Upper lobe of left lung (tissue), 6 donors: ENCODE results near the gene CHSY3. TPM values are rescaled to one million over a fixed set of nuclear protein-coding genes. Genes with fewer than 3 reads are reported as not detected.

Experiments
- ATAC-seq, 2 donors: fragments of 200-7000 bp; cut with Tn5 transposase; one replicate each; pipeline ENCODE4 v1.9.1; 2022; ENCODE audit warnings: mild to moderate bottlenecking in 2 of 2, moderate library complexity in 2 of 2; ENCODE audit not compliant: low FRiP score in 2 of 2
- DNase-seq, 2 donors: peaks; one replicate each; pipeline ENCODE4 v3.0.0-alpha.2; 2019 to 2020
- H3K27ac ChIP-seq, 4 donors: fragments of 200-600 bp; sonication (generic); one replicate each; pipeline ENCODE4 v1.5.1; 2016 to 2019
- H3K27me3 ChIP-seq, 4 donors: fragments of 200-600 bp; sonication (generic); one replicate each; pipeline ENCODE4 v1.5.1; 2017 to 2019
- H3K36me3 ChIP-seq, 4 donors: fragments of 200-600 bp; sonication (generic); one replicate each; pipeline ENCODE4 v1.5.1; 2016 to 2019
- H3K4me1 ChIP-seq, 4 donors: fragments of 200-600 bp; sonication (generic); one replicate each; pipeline ENCODE4 v1.5.1; 2018 to 2019
- H3K4me3 ChIP-seq, 4 donors: fragments of 200-600 bp; sonication (generic); one replicate each; pipeline ENCODE4 v1.5.1; 2017 to 2019; ENCODE audit warnings: mild to moderate bottlenecking in 2 of 4, moderate library complexity in 1 of 4
- H3K9me3 ChIP-seq, 4 donors: fragments of 200-600 bp; sonication (generic); one replicate each; pipeline ENCODE4 v1.5.1; 2018 to 2019
- EP300 ChIP-seq, 4 donors: sonication (generic); formaldehyde crosslinking; IDR thresholded peaks; one replicate each; pipeline ENCODE4 v1.5.1; 2017; ENCODE audit warnings: antibody characterized with exemption in 4 of 4, control low read depth in 2 of 4
- POLR2A ChIP-seq, 4 donors: fragments of 450-650 bp; IDR thresholded peaks; one replicate each; pipeline ENCODE4 v1.5.1; 2016 to 2017; ENCODE audit warnings: antibody characterized with exemption in 4 of 4, mild to moderate bottlenecking in 2 of 4
- POLR2AphosphoS5 ChIP-seq, 2 donors: sonication (generic); formaldehyde crosslinking; IDR thresholded peaks; one replicate each; pipeline ENCODE4 v1.5.1; 2017; ENCODE audit warnings: antibody characterized with exemption in 2 of 2
- WGBS, 2 donors: methylation state at CpG; one replicate each; pipeline ENCODE4 v1.1.5; 2017 to 2018; 5-methylcytosine and 5-hydroxymethylcytosine counted together
- total RNA-seq, 6 donors: library from RNA; depleted of rRNA in 4 of 6; stranded (reverse); fragments of >200 nt in 4 of 6; gene quantifications; one replicate each; pipeline versions ENCODE4 v1.1.0 to v1.2.1, GENCODE V29; 2016 to 2021
- TF ChIP-seq, protein P1 (sequence below), 6 experiments: fragments of 450-650 bp in 4 of 6; fragments of 200-600 bp in 2 of 6; sonication (generic) in 2 of 6; IDR thresholded peaks; one replicate each; pipeline ENCODE4 v1.5.1; 2016 to 2019; ENCODE audit warnings: antibody characterized with exemption in 6 of 6
- donor health status: DM: no; HTN: no; CAD: no; lungs with moderate emphysema.
- donor health status: DM: no; HTN: yes; CAD: no; lungs with severe emphysema.

The CHSY3 gene
- total RNA-seq, 6 donors from 2014 or later: 3.1 to 7.5 (median 6.3) TPM

DNA sequence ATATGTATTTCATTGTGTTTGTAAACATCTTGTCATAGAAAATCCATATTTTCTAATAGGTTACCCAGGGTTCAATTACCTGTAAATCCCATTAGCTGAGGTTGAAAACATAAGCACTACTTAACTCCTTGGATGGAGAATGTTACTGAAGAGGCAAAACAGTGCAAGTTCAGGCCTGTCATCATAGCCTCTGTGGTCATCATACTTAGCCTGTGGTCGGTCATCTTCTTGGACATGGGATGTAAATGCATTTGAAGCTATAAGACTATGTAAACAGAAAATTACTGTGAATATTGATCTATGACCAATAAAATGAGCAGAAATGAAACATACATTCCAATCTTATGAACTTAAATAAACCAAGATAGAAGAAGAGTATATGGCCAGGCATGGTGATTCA, 164.7 kb downstream of the CHSY3 start:
- H3K4me1 ChIP-seq: peaks cover 0 to 3% (median 0%) of the 10 kb centered on the region in 4 donors
- ATAC-seq (no peak), DNase-seq (no peak)
- TF ChIP-seq POLR2AphosphoS5 (IDR thresholded peaks at IDR 0.05) (no peak), POLR2A (IDR thresholded peaks at IDR 0.05) (no peak), EP300 (IDR thresholded peaks at IDR 0.05) (no peak)
- TF ChIP-seq, protein P1, sequence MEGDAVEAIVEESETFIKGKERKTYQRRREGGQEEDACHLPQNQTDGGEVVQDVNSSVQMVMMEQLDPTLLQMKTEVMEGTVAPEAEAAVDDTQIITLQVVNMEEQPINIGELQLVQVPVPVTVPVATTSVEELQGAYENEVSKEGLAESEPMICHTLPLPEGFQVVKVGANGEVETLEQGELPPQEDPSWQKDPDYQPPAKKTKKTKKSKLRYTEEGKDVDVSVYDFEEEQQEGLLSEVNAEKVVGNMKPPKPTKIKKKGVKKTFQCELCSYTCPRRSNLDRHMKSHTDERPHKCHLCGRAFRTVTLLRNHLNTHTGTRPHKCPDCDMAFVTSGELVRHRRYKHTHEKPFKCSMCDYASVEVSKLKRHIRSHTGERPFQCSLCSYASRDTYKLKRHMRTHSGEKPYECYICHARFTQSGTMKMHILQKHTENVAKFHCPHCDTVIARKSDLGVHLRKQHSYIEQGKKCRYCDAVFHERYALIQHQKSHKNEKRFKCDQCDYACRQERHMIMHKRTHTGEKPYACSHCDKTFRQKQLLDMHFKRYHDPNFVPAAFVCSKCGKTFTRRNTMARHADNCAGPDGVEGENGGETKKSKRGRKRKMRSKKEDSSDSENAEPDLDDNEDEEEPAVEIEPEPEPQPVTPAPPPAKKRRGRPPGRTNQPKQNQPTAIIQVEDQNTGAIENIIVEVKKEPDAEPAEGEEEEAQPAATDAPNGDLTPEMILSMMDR (IDR thresholded peaks at IDR 0.05): no peak
- H3K27ac ChIP-seq: no peak overlapping the region
- H3K4me3 ChIP-seq: no peak overlapping the region
- no peaks in the 10 kb centered on the region for H3K36me3 ChIP-seq
- H3K9me3 ChIP-seq: no peaks in the 10 kb centered on the region
- WGBS, 2 donors: 92 to 97% methylated on average over 1 of the region's 1 CpG
- no peaks in the 10 kb centered on the region for H3K27me3 ChIP-seq

DNA sequence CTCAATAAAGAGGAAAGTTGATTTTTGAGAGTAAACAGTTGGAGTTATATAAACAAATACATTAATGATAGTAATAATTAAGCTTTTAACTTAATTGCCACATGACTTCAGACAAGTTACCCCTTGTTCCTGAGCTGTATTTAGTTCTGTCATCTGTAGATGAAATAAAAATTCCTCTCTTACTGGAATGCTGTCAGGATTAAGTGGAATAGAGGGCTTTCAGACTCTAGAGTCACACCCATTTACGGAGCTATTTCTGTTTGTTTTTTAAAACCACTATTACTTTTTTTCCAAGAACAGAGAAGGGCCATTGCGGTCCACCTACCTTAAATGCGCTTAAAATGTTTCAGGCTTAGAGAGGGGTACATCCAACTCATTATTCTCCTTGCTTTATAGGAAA, 170.6 kb downstream of the CHSY3 start:
- H3K4me3 ChIP-seq: no peak overlapping the region
- H3K9me3 ChIP-seq: no peaks in the 10 kb centered on the region
- no peak overlapping the region for H3K27ac ChIP-seq
- 64 to 81% methylated on average over 3 of the region's 3 CpGs for WGBS, 2 donors
- no peak for ATAC-seq
- H3K36me3 ChIP-seq: no peaks in the 10 kb centered on the region
- H3K4me1 ChIP-seq: no peaks in the 10 kb centered on the region
- TF ChIP-seq EP300 (IDR thresholded peaks at IDR 0.05) (no peak), POLR2AphosphoS5 (IDR thresholded peaks at IDR 0.05) (no peak), POLR2A (IDR thresholded peaks at IDR 0.05) (no peak)
- TF ChIP-seq, protein P1 (IDR thresholded peaks at IDR 0.05): no peak
- H3K27me3 ChIP-seq: no peaks in the 10 kb centered on the region
- no peak for DNase-seq

DNA sequence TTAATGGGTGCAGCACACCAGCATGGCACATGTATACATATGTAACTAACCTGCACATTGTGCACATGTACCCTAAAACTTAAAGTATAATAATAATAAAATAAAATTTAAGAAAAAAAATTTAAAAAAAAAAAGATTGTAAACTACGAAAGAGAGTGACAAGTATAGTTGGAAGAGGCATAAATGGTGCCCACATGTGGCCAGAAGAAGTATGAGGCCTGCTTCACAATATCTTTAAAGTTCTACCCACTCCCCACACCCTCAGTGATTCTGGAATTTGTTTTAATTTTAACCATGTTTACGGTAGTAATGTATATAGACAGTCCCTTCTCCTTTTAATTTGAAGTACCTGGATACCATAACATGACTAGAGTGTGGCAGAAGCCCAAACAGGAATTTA, 172.7 kb downstream of the CHSY3 start:
- 87 to 88% methylated on average over 2 of the region's 2 CpGs for WGBS, 2 donors
- ATAC-seq (no peak), DNase-seq (no peak)
- H3K9me3 ChIP-seq: no peaks in the 10 kb centered on the region
- TF ChIP-seq, protein P1 (IDR thresholded peaks at IDR 0.05): no peak
- TF ChIP-seq EP300 (IDR thresholded peaks at IDR 0.05) (no peak), POLR2A (IDR thresholded peaks at IDR 0.05) (no peak), POLR2AphosphoS5 (IDR thresholded peaks at IDR 0.05) (no peak)
- no peak overlapping the region for H3K4me3 ChIP-seq
- H3K4me1 ChIP-seq: no peaks in the 10 kb centered on the region
- H3K27me3 ChIP-seq: no peaks in the 10 kb centered on the region
- H3K36me3 ChIP-seq: no peaks in the 10 kb centered on the region
- no peak overlapping the region for H3K27ac ChIP-seq

DNA sequence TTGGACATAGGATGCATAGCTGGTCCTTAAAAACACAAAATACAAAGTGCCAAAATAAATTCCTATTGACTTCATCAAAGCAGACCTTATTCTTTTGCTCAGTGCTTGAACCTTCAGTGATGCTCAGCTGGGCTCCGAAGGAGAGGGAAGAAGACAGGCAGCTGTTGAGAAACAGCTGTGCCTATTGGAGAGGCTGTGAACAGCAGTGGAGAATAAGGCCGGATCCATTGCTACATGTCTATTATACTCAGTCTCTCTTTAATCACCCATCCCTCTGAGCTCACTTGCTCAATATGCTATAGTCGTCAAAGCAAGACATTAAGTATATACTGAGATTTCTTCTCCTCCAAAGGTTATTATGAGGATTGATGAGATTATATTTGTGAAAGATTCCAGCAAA, 174.4 kb downstream of the CHSY3 start:
- no peak for DNase-seq
- Histone ChIP-seq H3K27ac (no peak overlapping the region), H3K4me3 (no peak overlapping the region), H3K9me3 (no peaks in the 10 kb centered on the region), H3K36me3 (no peaks in the 10 kb centered on the region), H3K4me1 (no peaks in the 10 kb centered on the region), H3K27me3 (no peaks in the 10 kb centered on the region)
- TF ChIP-seq POLR2A (IDR thresholded peaks at IDR 0.05): no peak
- TF ChIP-seq, protein P1 (IDR thresholded peaks at IDR 0.05): no peak
- no peak for TF ChIP-seq POLR2AphosphoS5 (IDR thresholded peaks at IDR 0.05)
- TF ChIP-seq EP300 (IDR thresholded peaks at IDR 0.05): no peak
- 75 to 84% methylated on average over 3 of the region's 3 CpGs for WGBS, 2 donors
- no peak for ATAC-seq

DNA sequence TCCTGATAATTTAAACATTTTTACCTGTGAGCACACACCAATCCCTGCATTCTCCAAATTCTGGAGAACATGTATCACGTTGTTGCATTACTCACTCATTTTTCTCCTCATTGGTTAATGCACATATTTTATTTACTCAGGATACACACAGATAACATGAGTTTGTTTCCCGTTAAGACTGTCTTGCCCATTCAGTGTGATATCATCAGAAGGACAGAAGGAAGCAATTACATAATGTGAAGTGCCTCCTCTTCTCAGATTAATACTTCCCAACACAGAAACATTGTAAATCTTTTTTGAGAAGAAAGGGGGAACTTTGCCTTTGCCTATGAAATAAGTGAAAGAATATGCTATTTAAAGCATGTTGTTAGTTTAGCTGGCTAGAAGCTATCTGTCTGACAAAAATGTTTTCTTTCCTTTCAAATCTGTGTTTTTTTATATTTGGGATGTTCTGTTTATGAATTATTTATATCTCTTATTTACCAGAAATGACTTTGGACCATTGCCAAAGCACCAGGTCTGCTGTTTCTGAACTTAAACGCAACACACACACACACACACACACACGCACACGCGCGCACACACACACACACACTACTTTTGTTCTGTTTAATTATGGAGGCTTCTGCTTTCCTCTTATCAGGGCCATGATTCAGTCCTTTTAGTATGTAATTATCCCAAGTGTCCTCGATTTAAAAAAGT, 186.5 kb downstream of the CHSY3 start:
- no peak overlapping the region for H3K27ac ChIP-seq
- ATAC-seq (no peak), DNase-seq (no peak)
- no peaks in the 10 kb centered on the region for H3K4me1 ChIP-seq
- 43 to 71% methylated on average over 8 of the region's 8 CpGs for WGBS, 2 donors
- peaks cover 0 to 7% (median 0%) of the 10 kb centered on the region in 4 donors for H3K9me3 ChIP-seq
- H3K36me3 ChIP-seq: no peaks in the 10 kb centered on the region
- TF ChIP-seq POLR2AphosphoS5 (IDR thresholded peaks at IDR 0.05) (no peak), POLR2A (IDR thresholded peaks at IDR 0.05) (no peak), EP300 (IDR thresholded peaks at IDR 0.05) (no peak)
- TF ChIP-seq, protein P1 (IDR thresholded peaks at IDR 0.05): no peak
- H3K4me3 ChIP-seq: no peak overlapping the region
- no peaks in the 10 kb centered on the region for H3K27me3 ChIP-seq
